ENCODE data around the gene C20orf141.

C20orf141 gene

GRCh38 chr20:2849529-2849928, 34.7 kb downstream of the C20orf141 start:
- DNase-seq (ENCODE audit: low spot score) = no peak

- no peak for DNase-seq (ENCODE audit: low spot score)
Observed at GRCh38 chr20:2851086-2851485, 36.3 kb downstream of the C20orf141 start.

GRCh38 chr20:2858591-2858990, 43.8 kb downstream of the C20orf141 start:
- no peak for DNase-seq (ENCODE audit: low spot score)

GRCh38 chr20:2859330-2860121, 44.7 kb downstream of the C20orf141 start:
- DNase-seq (ENCODE audit: low spot score) = no peak

- no peak for DNase-seq (ENCODE audit: low spot score)
Observed at GRCh38 chr20:2864626-2865025, 49.8 kb downstream of the C20orf141 start.

GRCh38 chr20:2865101-2865500, 50.3 kb downstream of the C20orf141 start:
- DNase-seq (ENCODE audit: low spot score) = no peak
